Fibroblast of lung (primary cell): Measurements from ENCODE around the gene CA9.

Experiments
- EZH2 ChIP-seq: IDR thresholded peaks from 2 replicates; pipeline ENCODE4 v1.5.1; 2012; ENCODE audit warnings: low read length, control low read depth, mild to moderate bottlenecking; ENCODE audit errors: missing control alignments
- TF ChIP-seq, protein P1 (sequence below), 2 donors: IDR thresholded peaks in 1 of 2; conservative IDR thresholded peaks in 1 of 2; 1 replicate in 1 of 2; 2 replicates in 1 of 2; pipeline ENCODE4 v1.5.1; 2011 to 2012; ENCODE audit warnings: low read length in 2 of 2, control low read depth in 1 of 2, inconsistent platforms in 1 of 2, low read depth in 1 of 2, mild to moderate bottlenecking in 1 of 2

DNA sequence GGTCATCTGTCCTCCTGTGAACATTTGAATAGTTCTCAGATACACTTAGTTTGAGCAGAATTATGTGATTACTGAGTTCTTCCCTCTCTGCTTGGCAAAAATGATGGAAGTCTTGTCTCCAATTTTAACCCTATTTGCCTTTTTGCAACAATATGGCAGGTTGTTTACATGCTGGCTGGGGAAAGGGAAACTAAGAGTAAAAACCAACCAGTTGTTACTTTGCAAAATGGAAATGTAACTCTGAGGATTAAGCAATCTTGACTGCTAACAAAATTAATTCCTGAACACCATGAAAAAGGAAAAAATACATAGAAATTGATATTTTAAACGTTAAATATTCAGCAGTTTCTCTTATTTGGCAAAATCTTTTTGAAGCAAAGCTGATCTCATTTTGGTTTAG, 34.1 kb upstream of the CA9 start:
- TF ChIP-seq, protein P1, sequence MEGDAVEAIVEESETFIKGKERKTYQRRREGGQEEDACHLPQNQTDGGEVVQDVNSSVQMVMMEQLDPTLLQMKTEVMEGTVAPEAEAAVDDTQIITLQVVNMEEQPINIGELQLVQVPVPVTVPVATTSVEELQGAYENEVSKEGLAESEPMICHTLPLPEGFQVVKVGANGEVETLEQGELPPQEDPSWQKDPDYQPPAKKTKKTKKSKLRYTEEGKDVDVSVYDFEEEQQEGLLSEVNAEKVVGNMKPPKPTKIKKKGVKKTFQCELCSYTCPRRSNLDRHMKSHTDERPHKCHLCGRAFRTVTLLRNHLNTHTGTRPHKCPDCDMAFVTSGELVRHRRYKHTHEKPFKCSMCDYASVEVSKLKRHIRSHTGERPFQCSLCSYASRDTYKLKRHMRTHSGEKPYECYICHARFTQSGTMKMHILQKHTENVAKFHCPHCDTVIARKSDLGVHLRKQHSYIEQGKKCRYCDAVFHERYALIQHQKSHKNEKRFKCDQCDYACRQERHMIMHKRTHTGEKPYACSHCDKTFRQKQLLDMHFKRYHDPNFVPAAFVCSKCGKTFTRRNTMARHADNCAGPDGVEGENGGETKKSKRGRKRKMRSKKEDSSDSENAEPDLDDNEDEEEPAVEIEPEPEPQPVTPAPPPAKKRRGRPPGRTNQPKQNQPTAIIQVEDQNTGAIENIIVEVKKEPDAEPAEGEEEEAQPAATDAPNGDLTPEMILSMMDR (conservative IDR thresholded peaks at IDR 0.05 in 1 of 2, IDR thresholded peaks at IDR 0.05 in 1 of 2; ENCODE audit: low read depth in 1 of 2, low read length in 2 of 2), result no peak
- TF ChIP-seq EZH2, result no peak
